DMS53 treated with DMSO at 0.1 percent for 48 hours (cell line): Measurements from ENCODE around the gene C9orf50.
"Not testable (repeated sequence)": the region's sequence is repeated elsewhere in the genome, so short reads cannot be mapped to it uniquely, and the experiment has no call there.

ENCODE experiments used
- DNase-seq: peaks from one replicate; lab custom pipeline; 2025; ENCODE audit not compliant: unreplicated experiment; lab: John Stamatoyannopoulos, UW

Gene C9orf50

GRCh38 chr9:129648092-129648763, 27.3 kb upstream of the C9orf50 start:
- DNase-seq: no peak

DNA sequence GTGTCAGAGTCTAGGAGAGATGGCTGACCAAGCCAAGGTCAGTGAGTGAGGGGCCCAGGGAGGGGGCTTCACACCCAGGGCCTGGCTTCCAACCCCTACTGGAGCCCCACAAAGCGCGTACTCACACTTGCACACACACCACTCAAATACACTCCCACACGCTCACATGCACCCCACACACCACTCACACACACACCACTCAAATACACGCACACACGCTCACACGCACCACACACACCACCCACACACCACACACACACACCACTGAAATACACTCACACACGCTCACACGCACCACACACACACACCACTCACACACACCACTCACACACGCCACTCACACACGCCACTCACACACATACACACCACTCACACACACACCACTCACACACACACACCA, 26.7 kb upstream of the C9orf50 start:
- no peak for DNase-seq

DNA sequence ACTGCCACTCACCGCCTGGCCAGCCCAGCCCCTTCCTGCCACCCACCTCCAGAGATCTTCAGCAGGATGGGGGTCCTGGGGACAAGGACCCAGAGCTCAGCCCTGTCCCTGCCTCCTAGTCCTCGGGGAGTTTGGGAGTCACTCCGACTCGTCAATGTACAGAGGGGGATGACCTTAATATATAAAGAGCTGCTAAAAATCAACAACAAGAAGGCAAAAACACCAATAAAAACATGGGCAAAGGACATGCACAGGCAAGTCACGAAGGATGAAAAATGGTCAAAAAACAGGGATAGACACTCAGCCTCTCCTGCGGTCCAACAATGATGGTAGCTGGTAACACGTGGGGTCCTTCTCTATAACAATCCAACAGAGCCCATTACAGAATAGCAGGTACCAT, 25.8 kb upstream of the C9orf50 start:
- no peak for DNase-seq

- no peak for DNase-seq
Measured at GRCh38 chr9:129646252-129646651, 25.4 kb upstream of the C9orf50 start.

DNA sequence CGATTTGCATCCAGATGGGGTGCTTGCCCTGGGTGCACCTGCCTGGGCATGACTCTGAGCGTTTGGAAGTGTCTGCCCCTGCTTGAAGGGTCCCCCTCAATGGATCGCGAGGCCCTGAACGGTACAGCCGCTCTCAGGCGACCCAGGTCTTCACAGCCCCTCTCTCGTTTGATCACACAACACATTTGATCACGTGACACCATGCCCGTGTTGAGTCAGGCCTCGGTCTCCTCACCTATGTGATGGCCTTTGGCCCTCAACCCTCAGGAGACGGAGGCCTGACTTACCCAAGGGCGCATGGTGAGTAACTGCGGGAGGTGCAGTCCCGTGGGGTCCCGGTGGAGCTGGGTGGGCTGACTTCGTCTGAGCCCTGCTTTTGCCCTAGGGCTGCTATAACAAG, 24.0 kb upstream of the C9orf50 start:
- DNase-seq: no peak

DNA sequence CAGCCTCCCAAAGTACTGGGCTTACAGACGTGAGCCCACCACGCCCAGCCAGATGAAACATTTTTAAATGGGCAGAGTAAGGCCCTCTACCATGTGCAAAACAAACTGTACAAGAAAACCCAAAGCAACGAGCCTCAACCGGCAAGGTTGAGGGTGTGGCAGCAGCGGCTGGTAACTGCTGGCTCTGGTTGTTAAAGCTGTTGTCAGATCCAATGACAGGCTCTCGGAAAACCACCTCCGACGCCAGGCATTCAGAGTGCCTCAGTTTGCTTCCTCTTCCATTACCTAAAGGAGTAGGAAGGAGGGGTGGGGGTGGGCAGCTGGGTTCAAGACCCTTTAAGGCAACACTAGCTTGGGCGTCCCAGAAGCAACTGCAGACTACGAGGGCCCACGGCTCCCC, 23.5 kb upstream of the C9orf50 start:
- no peak for DNase-seq

GRCh38 chr9:129643706-129644105, 22.8 kb upstream of the C9orf50 start:
- DNase-seq: no peak

GRCh38 chr9:129641750-129642585, 21.1 kb upstream of the C9orf50 start, which contains the start of gene ASB6:
Gene ASB6, minus strand, starts transcription at chr9:129642151. Its CDS starts 152 bp downstream, at chr9:129641999.
- DNase-seq: peak; percentile 92

DNA sequence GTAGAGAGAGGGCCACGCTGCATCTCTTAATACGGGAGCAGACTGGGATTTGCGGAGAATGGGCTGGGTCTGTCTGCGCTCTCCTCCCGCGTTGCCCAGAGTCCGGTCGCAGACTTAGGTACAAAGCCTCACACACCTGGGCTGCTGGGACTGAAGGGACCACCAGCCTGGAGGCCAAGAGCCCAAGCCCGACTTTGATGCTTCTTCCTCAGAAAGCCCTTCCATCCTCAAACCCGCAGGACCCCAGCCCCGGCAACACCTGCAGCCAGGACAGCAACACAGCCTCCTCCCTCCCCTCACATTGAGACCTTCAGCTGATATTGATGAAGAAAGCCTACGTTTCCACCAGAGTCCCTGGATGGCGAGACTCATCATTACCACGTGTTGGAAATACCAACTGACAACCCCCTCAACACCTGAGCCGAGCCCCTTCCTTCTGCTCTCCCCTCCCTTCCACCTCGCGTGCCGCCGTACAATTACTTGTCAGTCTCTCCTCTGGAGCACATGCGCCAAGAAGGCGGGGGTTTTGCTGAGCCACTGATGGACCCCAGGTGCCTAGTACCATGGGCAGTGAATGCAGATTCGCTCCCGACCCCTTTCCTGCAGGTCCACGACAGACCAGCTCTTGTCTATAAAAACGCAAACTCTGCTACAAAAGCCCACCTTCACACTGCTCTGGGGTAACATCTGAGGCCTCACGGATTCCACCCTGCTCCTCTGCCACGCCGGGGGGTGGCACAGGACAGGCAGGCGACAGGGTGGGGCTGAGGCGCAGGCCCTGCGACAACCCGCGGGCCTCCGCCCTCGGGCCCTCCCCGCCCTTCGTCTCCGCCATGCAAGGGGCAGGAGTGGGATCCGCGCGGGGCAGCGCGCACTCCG, 20.2 kb upstream of the C9orf50 start:
- DNase-seq: no peak

DNA sequence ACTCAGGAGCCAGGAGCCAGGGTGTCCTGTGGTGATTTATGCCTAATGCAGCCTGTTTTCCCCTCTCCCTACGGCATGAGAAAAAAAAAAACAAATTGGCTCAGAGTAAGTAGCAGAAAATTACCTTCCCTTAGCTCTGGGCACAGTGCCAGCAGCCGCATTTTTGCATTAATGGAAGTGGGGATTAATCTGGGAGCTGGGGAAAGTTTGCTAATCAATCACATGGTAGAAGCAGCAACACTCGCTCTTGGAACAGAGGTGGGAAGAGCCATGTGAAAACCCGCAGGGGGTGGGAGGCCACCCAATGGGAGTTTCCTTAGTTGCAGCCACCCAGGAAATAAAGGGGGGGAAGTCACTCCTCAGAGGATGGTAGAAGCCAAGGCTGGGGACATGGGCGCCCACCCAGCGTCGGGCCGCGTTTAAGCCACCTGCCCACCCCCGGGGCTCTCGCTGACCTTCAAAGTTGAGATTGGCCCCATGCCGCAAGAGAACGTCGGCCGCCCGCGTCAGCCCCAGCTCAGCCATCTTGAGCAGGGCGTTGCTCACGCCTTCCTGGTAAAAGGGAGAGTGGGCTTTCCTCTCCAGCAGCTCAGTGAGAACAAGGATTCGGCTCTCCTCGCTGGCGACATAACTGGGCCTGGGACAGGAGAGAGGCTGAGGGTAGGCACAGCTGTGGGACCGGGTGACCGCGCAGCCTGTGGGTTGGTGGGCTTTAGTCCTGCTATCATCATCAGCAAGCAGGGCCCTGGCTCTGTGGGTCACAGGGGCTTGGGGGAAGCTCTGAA, 19.4 kb upstream of the C9orf50 start:
- no peak for DNase-seq

GRCh38 chr9:129639756-129640085, 18.8 kb upstream of the C9orf50 start:
- DNase-seq: no peak

DNA sequence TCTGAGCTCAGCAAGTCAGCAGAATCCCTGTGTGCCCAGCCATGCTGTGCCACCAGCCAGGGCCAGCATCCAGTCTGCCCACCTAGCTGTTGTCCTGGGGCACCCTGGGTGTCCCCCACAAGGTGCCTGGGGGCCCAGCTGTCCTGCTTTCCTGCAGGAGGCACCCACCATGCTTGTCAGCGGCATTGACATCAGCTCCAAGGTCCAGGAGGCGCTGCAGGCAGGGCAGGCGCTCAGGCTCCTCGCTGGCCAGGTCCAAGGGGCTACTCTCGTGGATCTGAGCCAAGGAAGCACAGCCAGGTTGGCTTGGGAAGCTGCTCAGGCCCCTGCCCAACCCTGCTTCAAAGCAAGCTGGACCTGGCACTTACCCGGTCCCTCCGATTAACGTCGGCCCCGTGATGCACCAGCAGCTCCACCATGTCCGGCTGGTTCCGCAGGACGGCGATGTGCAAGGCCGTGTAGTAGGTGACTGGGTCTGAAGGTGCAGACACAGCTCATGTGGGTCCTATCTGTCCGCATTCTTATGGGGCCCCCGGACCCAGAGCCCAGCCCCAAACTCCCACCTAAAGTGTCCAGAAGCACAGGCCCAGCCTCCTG, 18.2 kb upstream of the C9orf50 start:
- DNase-seq: no peak

DNA sequence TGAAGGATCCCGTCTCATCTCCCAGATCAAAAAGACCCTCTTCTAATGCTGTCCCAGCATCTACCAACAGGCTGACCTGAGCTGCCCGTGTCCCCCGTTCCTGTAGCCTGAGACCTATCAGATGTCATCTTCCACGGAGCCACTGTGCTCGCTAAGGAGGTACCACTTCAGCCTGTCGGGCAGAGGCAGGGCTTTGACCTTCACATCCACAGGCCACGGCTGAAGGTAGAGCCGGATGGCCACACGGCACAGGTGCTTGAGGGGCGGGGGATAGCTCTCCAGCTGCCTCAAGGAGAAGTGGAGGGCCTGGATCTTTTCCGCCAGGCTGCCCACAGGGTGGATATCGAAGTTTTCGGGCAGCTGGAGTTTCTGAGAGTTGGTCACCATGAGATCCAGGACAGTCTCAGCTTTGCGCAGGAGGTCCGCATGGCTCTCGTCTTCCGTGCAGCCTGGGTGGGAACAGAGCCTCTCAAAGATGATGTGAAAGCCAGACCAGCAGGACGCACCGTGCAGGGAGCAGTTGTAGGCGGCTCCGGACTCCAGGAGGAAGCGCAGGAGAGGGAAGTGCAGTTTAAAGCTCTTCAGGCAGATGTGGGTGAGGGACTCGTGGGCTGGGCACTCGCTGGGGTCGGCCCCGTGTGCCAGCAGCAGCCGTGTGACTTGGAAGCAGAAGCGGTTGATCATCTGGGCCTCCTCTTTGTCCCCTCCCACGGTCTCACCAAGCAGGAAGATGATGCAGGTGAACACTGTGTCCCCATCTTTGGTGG, 17.0 kb upstream of the C9orf50 start:
- DNase-seq: no peak

DNA sequence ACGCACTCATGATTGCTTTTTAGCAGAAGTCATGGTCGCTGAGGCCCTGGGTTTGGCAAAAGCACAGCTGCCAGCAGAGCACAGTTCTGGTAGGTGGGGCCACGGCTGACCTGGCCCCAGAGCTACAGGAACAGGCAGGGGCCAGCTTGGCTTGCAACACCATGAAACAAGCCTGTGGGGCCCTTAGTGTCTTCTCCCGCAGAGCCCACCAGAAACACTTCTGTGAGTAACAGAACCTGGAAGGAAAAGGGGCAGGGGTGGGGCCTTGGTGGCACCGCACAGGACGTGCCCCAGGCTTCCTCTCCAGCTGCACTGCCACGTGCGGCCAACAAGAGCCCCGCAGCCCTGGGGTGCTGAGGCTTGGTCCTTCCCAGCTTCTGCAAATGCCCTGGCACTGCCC, 16.2 kb upstream of the C9orf50 start:
- no peak for DNase-seq

DNA sequence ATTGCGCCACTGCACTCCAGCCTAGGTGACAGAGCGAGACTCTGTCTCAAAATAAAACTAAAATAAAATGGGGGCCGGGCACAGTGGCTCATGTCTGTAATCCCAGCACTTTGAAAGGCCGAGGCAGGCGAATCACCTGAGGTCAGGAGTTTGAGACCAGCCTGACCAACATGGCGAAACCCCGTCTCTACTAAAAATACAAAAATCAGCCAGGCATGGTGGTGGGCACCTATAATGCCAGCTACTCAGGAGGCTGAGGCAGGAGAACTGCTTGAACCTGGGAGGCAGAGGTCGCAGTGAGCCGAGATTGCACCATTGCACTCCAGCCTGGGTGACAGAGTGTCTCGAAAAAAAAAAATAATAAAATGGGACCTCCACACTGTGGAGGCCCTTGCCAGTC, 15.4 kb upstream of the C9orf50 start:
- not testable (repeated sequence) for DNase-seq

GRCh38 chr9:129635099-129636065, 14.5 kb upstream of the C9orf50 start:
- no peak for DNase-seq

GRCh38 chr9:129633848-129634247, 12.9 kb upstream of the C9orf50 start:
- DNase-seq: no peak

GRCh38 chr9:129633207-129633606, 12.3 kb upstream of the C9orf50 start:
- no peak for DNase-seq

GRCh38 chr9:129632460-129632859, 11.6 kb upstream of the C9orf50 start:
- no peak for DNase-seq
